ENCODE data around the gene MAP4K4.
"Not testable (repeated sequence)": the region's sequence is repeated elsewhere in the genome, so short reads cannot be mapped to it uniquely, and the experiment has no call there.

MAP4K4 gene

DNA sequence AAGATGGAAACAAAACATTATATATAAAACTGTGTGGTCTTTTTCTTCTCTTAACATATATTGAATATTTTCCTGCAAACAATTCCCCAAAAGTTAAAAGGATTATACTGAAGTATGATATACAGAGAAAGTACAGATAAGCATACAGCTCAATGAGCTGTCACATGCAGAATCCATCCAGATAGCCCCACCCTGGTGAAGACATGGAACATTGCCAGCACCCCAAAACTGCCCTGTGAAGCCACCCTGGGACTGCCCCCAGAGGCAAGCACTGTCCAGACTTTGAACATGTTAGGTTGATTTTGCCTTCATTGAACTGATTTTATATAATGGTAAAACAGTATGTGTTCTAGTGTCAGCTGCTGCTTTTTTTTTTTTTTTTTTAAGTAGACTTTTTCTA, 182.0 kb downstream of the MAP4K4 start:
- no peak for DNase-seq

DNA sequence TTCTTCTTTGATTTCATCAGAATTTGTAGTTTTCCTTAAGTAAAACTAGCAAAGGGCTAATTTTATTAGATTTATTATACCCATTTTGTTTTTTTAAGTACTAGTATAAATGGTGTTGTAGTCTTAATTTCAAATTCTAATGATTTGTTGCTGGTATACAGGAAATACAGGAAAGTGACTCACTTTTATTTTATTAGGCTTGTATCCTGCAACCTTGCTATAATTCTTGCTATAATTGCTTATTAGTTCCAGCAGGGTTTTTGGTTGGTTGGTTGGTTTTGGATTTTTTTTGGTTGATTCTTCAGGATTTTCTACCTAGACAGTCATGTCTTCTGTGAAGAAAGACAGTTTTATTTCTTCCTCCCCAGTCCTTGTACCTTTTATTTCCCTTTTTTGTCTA, 183.6 kb downstream of the MAP4K4 start:
- no peak for DNase-seq

DNA sequence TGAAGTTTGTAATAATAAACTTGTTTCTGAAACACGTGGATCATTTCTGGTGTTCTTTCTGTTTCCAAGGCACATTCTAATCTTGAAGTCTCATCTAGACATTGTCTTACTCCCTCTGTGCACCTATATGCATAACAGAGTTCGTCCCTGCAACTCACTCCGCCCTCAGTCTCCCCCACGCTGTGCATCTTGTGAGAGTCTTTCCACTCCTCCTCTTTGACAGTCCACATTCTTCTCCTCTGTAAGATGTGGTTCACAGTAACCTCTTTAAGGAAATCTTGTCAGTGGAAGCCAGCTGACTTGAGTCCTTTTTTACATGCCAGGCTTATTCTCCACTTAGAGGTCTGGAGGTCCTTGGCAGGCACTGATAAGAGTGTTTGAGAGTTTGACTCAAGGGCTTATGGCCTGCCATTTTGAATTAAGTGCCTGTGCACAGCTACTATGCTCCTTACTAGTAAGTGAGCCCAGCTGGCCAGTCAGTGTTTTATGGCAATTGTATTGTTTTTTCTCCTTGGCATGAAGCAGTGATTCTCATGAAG, 185.3 kb downstream of the MAP4K4 start:
- DNase-seq, result no peak

DNA sequence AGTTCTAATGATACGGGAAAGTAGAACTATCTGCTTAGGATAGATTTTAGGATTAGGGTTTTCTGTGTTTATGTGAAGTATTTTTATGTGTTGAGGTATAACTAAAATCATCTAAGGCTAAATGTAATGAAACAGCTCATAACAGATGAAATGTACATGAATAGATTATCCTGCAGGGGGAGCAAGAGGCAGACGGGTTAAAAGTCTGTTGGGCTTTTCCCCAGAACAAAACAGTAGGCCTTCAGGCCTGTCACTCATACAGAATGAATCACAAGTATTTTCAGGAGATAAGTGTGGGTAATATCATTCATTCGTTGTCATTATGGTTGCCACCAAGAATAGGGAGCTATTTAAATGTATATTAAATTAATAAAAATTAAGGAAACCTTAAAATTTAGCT, 186.4 kb downstream of the MAP4K4 start:
- no peak for DNase-seq

DNA sequence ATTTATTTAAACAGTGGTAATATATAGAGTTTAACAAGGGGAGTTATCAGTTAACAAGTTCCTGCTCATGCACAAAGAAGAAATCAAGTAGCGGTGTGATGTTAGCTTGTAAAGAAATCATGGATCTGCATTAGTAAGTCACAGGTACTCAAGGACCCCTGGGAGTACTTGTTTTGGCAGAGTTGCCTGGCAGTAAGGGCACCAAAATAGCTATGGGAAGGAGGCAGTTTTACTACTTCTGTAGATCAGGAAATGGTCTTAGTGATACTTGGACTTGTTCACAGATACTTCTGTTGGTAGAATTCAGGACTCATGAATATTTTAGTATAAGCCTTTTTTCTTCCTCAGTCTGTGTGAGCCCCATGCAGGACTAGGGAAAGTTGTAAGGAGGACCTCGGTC, 186.9 kb downstream of the MAP4K4 start:
- no peak for DNase-seq

DNA sequence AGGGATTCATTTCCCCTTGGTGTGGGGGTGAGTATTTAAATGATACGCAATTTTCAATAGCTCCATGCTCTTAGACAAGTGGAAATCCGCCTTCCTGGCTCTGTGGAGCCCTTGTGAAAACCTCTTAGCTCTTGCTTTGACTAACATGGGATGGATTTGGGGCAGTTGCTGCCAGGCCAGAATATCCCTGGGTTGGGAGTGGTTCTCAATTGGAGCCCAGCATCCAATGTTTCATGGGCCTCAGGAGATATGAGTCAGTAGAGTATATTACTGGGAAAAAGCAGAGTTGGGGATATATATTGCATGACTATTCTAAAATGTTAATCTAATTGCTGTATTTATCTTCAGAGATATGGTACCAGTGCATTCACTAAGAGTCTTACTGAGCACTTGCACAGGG, 189.8 kb downstream of the MAP4K4 start:
- no peak for DNase-seq

DNA sequence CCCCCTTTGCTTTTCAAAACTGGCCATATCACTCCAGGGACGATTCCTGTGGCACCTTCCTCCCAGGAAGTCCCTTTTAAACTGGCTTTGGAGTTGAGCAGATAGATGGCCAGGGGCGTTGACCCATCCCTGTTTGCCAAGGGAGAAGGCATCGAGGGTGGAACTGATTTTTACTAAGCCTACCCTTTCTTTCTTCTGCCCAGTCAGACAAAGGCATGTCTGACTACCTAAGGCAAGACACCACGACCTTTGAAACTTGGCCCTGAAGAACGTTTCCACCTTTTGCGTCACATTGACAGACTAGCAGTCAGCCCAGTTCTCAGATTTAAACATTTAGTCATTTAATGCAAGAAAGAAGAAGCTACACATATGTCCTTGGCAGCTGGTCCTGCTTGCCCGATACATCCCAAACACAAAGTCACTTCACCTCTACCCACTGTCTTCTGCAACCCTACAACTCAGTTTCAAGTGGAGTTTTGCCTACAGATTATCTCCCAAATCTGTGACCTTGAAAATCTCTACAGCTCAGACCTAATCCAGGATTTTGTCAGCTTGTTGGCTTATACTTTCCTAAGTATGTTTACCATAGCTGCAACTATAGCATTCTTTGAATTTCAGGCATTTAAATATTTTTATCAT, 192.1 kb downstream of the MAP4K4 start:
- DNase-seq, result no peak

DNA sequence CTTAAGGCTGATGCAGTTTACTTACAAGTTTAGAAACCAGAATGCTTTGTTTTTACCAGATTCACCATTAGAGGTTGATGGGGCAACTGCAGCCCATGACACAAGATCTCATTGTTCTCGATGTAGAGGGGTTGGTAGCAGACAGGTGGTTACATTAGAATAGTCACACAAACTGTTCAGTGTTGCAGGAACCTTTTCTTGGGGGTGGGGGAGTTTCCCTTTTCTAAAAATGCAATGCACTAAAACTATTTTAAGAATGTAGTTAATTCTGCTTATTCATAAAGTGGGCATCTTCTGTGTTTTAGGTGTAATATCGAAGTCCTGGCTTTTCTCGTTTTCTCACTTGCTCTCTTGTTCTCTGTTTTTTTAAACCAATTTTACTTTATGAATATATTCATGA, 194.9 kb downstream of the MAP4K4 start:
- no peak for DNase-seq

DNA sequence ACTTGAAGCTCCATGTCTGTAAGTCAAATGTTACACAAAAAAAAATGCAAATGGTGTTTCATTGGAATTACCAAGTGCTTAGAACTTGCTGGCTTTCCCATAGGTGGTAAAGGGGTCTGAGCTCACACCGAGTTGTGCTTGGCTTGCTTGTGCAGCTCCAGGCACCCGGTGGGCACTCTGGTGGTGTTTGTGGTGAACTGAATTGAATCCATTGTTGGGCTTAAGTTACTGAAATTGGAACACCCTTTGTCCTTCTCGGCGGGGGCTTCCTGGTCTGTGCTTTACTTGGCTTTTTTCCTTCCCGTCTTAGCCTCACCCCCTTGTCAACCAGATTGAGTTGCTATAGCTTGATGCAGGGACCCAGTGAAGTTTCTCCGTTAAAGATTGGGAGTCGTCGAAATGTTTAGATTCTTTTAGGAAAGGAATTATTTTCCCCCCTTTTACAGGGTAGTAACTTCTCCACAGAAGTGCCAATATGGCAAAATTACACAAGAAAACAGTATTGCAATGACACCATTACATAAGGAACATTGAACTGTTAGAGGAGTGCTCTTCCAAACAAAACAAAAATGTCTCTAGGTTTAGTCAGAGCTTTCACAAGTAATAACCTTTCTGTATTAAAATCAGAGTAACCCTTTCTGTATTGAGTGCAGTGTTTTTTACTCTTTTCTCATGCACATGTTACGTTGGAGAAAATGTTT, 196.3 kb downstream of the MAP4K4 start:
- DNase-seq, result no peak

DNA sequence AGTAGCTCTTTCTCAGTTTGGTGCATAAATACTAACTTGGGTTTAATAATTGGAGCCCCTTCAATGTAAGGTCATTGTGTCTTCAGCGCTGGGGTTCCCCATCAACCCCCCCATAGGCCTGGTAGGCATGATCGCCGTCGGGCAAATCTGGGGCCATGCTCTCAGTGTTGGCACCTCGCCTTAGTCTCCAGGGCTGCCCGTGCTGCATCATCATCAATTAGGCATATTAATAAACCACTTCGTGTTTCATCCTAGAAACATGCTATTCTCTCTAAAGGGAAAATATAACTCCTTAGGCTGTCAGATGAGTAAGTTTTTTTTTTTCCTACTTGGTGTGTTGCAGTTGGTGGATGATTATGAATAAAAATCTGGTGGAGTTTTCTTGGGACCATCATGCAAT, 197.5 kb downstream of the MAP4K4 start:
- no peak for DNase-seq

DNA sequence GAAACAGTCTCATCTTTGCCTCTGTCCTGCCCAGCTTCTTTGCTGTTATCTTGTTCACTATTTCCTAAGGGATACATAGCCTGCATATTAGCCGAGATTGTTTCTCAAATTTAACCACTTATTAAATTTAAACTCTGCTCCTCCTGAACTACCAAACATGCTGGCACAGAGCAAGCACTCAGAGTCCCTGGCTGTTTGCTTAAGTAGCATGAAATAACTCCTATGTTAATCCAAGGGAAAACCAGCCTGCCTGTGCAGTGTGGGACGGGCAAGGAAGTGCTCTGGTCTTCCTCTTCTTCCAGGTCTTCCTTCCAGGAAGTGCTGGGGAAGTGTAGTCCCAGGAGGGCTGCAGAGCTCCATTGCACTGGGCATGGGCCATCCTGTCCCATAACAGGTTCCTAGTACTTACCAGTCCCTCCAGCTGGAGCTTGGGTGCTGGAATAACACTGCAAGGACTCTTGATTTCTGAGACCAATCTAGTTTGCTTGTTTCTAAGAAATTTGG, 198.4 kb downstream of the MAP4K4 start:
- DNase-seq, result no peak

DNA sequence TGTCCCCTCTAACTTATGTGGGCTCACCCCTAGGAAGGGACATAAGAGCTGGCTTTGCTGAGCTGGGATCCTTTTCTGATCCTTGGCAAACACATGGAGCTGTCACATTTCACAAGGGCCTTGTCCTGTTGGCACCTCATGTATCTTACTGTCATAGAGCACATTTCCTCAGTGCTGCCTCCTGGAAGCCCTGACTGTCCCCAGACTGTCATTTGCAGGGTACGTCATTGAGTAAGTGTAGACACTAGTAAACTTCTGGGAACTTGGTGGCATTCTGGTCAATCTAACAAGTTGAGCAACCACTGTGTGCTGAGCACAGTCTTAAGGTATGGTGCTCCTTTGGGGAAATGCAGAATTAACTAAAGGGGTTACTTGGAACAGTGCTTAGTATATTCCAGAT, 199.8 kb downstream of the MAP4K4 start:
- DNase-seq, result no peak

DNA sequence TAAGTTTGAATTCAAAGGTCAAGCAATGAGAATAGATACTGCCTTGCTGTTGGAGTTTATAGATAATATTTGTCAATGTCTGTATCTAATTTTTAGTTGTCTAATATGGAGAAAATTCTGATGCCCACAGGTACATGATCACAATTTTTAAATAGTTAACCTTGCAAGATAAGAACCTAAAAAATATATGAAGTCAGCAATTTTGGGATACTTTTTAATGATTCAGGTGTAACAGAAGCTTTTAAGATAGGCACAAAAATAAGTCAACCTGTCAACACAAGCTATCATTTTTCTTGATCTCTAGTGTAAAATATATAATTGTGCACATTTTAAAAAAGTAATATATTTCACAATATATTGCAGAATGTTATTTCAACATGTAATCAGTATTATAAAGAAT, 201.8 kb downstream of the MAP4K4 start:
- no peak for DNase-seq

DNA sequence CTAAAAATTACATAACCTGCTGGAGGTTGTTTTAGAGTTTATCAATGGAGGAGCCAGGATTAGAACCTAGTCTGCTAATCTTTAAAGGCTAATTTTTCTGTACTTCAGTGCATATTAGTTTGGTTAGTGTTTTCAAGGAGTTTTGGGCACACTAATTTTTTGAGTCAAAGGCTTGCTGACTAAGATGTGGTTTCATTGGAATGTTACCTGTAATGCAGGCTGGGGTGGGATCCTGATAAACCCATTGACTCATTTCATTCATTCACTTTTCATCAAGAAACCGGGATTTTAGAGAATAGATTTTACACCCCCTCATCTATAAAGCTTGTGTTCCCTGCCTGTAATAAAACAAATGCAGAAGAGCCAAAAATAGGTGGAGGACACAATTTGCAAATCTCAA, 202.4 kb downstream of the MAP4K4 start:
- DNase-seq, result no peak

DNA sequence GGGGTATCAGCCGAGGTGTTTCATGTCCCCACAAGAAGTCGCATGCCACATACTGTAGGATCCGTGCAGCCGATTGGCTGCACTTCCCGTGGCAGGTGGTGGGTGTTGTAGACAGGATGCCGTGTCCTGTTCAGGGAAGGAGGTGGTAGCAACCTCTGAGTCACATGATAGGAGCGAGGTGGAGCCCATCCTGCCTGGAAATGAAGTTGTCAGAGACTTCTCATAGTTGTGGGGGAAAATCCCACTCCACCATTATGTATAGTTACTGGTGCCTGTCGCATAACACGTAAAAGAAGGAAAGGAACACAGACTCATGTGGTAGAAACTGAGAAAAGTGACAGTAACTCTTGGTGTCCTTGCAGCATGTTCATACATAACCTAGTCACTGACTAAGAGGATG, 202.9 kb downstream of the MAP4K4 start:
- DNase-seq, result no peak

DNA sequence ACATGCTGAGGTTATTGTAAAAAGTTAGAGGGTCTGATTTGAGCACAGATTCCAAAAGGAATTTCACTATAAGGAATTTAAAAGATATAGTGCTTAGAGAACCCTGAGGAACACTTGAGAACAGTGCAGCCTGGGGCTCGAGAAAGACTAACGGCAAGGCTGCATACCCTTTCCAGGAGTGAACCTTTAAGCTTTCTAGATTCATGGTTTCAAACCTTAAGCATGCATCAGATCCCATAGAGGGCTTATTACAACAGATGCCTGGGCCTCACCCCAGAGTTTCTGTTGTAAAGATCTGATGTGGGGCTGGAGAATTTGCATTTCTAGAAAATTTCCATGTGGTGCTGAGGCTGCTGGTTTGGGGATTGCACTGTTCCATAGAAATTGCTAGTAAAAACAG, 203.7 kb downstream of the MAP4K4 start:
- DNase-seq, result no peak

DNA sequence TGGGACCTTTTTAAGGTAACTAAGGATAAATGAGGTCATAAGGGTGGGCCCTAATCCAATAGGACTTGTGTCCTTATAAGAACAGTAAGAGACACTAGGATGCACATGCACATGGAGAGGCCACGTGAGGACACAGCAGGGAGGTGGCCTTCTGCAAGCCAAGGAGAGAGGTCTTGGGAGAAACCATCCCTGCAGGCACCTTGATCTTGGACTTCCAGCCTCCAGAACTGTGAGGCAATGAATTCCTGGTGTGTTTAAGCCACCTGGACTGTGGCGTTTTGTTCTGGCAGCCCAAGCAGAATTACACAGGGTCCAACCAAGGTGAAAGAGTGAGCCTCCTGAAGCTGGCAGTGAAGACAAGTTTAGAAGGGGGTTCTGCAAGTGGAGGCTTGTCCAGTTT, 204.7 kb downstream of the MAP4K4 start:
- DNase-seq, result no peak

DNA sequence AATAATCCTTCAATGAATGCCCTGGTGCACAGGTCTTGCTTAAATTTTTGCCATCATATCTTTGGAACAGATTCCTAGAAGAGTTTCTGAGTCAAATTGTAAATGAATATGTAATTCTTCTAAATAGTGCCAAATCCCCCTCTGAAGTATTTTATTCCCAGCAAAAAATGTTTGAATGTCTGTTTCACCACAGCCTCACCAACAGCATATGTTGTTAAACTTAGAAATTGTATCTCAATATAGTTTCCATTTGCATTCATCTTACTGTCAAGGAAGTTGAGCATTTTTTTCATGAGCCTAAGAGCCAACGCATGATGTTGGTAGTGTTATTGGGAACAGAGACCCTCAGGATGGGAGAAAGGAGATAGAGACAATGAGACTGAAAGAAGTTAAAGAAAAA, 207.4 kb downstream of the MAP4K4 start:
- no peak for DNase-seq

DNA sequence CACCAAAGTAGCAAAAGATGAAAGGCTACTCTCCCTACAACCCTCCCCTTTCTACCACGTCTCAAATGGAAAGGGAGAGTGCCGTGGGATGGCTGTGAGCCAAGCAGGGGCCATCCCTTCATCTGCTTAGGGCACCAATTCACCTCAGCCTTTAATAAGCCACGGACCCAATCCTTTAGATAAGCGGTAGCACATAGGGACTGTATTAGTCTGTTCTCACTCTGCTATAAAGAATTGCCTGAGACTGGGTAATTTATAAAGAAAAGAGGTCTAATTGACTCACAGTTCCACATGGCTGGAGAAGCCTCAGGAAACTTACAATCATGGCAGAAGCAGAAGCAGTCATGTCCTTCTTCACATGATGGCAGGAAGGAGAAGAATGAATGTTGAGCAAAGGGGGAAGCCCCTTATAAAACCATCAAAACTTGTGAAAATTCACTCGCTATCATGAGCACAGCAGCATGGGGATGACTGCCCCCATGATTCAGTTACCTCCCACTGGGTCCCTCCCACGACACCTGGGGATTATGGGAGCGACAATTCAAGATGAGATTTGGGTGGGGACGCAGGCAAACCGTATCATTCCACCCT, 208.3 kb downstream of the MAP4K4 start:
- no peak for DNase-seq

DNA sequence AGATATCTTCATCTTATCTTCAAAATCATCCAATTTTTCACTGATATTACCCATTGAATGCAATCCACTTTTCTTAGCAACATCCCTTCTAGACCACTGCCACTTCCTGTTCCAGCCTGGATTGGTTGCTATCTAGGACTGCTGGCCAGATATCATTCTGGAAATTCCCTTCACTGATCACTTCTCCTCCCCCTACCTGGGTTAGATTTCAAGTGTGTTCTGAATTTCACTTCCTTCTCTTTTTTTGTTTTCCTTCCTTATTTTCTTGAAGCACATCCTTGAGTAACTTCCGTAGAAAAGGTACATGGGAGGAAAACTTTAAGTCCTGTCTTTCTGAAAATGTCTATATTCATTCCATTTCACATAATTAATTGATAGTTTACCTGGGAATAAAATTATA, 212.3 kb downstream of the MAP4K4 start:
- DNase-seq, result no peak

DNA sequence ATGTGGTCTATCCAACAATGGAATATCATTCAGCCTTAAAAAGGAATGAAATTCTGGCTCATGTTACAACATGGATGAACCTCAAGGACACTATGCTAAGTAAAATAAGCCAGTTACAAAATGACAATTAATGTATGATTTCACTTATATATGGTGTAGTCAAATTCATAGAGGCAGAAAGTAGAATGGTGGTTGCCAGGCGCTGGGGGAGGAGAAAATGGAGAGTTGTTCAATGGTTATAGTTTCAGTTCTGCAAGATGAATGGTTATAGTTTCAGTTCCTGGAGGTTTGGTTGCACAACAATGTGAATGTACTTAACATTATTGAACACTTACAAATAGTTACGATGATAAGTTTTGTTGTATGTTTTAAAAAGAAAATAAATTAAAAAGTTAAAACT, 215.0 kb downstream of the MAP4K4 start:
- no peak for DNase-seq

DNA sequence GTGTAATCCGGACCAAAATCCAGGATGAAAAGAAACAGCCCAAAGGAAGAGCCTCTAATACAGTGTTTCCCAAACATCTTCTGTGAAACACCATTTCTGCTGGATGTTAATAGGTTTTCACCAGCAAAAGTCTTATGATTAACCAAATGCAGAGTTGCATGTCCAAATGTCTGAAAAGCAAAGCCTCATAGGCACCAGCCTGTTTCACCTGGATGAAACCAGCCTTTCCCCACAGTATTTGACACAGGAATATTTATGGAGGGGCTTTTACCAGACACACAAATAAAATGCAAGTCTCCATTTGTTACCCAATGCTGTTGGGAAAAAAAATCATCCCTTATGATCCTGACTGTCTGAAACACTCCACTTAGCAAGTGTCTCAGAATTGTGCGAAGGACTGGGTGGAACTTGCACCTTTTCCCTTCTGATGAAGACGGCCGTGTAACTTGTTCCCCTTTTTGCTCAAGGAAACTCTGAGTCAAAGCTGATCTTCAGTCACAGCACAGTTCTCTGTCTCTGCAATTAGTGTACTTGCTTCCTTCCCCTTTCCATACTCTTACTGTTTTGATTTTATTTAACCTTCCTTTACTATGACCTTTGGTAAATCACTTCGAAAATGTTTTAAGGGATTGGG, 223.9 kb downstream of the MAP4K4 start:
- DNase-seq, result no peak

DNA sequence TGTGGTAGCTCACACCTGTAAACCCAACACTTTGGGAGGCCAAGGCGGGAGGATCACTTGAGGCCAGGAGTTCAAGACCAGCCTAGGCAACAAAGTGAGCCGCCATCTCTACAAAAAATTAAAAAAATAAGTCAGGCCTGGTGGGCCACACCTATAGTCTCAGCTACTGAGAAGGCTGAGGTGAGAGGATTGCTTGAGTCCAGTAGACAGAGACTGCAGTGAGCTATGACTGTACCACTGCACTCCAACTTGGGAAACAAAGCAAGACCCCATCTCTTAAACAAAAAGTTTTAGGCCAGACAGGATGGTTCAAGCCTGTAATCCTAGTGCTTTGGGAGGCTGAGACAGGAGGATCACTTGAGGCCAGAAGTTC, 224.4 kb downstream of the MAP4K4 start:
- DNase-seq, result no peak

DNA sequence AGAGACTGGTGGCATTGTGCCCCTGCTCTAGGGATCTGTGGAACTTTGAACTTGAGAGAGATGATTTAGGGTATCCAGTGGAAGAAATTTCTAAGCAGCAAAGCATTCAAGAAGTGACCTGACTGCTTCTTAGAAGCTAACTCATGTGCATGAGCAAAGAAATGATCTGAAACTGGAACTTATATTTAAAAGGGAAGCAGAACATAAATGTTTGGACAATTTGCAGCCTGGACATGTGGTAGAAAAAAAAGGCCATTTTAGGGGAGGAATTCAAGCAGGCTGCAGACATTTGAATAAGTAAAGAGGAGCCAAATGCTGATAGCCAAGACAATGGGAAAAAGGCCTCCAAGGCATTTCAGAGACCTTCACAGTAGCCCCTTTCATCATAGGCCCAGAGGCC, 226.8 kb downstream of the MAP4K4 start:
- not testable (repeated sequence) for DNase-seq

Data from DMS 273 treated with DMSO at 0.1 percent for 48 hours (cell line).